Bronchial smooth muscle cell (primary cell): ENCODE measurements around the gene GLRX2. TPM values are rescaled to one million over a fixed set of nuclear protein-coding genes. Genes with fewer than 3 reads are reported as not detected.

ENCODE experiments used
- total RNA-seq: library from RNA; depleted of rRNA; stranded (reverse); fragments of >200 nt; gene quantifications from 2 replicates; pipeline ENCODE4 v1.2.1, GENCODE V29; 2014

Gene GLRX2, protein sequence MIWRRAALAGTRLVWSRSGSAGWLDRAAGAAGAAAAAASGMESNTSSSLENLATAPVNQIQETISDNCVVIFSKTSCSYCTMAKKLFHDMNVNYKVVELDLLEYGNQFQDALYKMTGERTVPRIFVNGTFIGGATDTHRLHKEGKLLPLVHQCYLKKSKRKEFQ
- total RNA-seq: 11.7 and 14.7 TPM in 2 replicates

DNA sequence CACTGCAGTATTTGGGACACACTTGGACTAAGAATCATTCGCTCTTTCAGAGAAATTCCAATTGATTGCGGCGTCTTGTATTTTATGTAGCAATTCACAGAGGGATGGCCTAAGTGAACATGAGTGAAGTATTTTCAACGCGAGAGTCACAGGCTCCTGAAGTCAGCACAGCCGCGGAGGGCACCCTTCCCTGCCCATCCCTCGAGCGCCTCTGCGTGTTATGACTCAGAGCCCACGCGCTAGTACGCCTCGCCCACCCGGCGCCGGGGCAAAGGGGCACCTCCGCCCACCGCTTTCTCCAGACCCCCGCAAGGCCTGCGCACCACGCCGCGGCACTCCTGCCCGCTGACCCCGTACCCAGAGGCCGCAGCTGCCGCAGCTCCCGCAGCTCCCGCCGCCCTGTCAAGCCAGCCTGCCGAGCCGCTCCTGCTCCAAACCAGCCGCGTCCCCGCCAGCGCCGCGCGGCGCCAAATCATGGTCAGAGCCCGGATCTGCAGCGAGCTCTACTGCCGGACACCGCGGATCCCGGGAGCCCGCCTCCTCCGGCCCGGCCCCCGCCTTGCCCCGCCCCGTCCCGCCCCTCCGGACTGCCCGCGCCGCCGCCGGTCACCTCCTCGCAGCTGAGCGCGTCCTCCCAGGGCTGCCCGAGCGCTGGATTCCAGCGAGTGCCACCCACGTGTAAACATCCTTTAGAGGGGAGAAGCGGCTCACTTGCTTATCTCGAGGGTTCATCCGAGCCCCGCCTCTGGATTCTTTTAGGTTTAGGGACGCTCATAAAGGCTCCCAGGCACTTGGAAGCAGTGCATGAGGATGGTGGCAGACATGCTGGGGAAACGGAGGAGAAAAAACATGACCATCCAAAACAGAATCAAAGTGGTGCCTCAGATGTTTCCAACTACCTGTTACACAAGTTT, at the start of gene GLRX2:
Gene GLRX2, minus strand, starts transcription at position 508 of the 914 bp plus-strand sequence. Its CDS starts 32 bp downstream, at position 476.

GRCh38 chr1:193121616-193122593, 16.7 kb upstream of the GLRX2 start, which contains the start of gene CDC73:
Gene CDC73 (plus strand): TSS chr1:193122031. CDS start chr1:193122201, 170 bp downstream.

GRCh38 chr1:193059282-193060114, 45.7 kb downstream of the GLRX2 start, which contains the start of the genes RO60 and UCHL5:
Gene RO60 (plus strand): TSS chr1:193059612. CDS start chr1:193069055, 9,443 bp downstream.
Gene UCHL5 (minus strand): TSS chr1:193059360. CDS start chr1:193059260, 100 bp downstream.

Other genes starting within 250 kb of the GLRX2 start
- 21.4 and 25.8 TPM in 2 replicates for gene UCHL5, start 46.1 kb downstream of the GLRX2 start, total RNA-seq
- 87.8 and 94.3 TPM in 2 replicates for gene RO60, start 45.8 kb downstream of the GLRX2 start, total RNA-seq
- 15.3 and 18.6 TPM in 2 replicates for gene CDC73, start 16.6 kb upstream of the GLRX2 start, total RNA-seq
- 0.32 TPM in 1 of 2 replicates, not detected in the other for gene B3GALT2, start 81.2 kb upstream of the GLRX2 start, total RNA-seq